IMR-90 (cell line): ENCODE data around the gene IGF2R. TPM values are rescaled to one million over a fixed set of nuclear protein-coding genes. Genes with fewer than 3 reads are reported as not detected.
"Not testable (repeated sequence)": the region's sequence is repeated elsewhere in the genome, so short reads cannot be mapped to it uniquely, and the experiment has no call there.

ENCODE experiments used
- ATAC-seq: fragments of 200-7000 bp; cut with Tn5 transposase; 2 replicates; pipeline ENCODE4 v1.9.1; 2020; ENCODE audit warnings: low read depth, mild to moderate bottlenecking, moderate library complexity
- BruUV-seq: library from RNA; stranded (reverse); fragments of 400-500 nt; replicated peaks from 2 replicates; lab custom pipeline; 2021; lab: Mats Ljungman, UMichigan
- CTCF ChIA-PET: fragments of 300-600 bp; formaldehyde crosslinking; extraction: SDS; loops from one replicate; lab custom pipeline; 2021; ENCODE audit warnings: antibody characterized with exemption; lab: Yijun Ruan, JAX
- POLR2A ChIA-PET: fragments of 300-600 bp; sonication (Branson Sonifier 250); formaldehyde crosslinking; loops from one replicate; lab custom pipeline; 2022; ENCODE audit warnings: antibody characterized with exemption; ENCODE audit not compliant: unreplicated experiment; lab: Charles Lee
- DNase-seq: peaks from one replicate; pipeline ENCODE4 v3.0.0; 2013
- H2AFZ ChIP-seq: replicated peaks from 2 replicates; pipeline ENCODE3; 2013; ENCODE audit warnings: low read length, mild to moderate bottlenecking; ENCODE audit not compliant: poor library complexity
- H2AK5ac ChIP-seq: 2 replicates; pipeline ENCODE4 v1.6.1; 2013; ENCODE audit warnings: low read depth, low read length, inconsistent platforms
- H2AK9ac ChIP-seq: replicated peaks from 2 replicates; pipeline ENCODE3; 2013; ENCODE audit warnings: mild to moderate bottlenecking, low read depth, low read length, moderate library complexity; ENCODE audit not compliant: poor library complexity
- H2BK120ac ChIP-seq: 2 replicates; pipeline ENCODE4 v1.6.1; 2013; ENCODE audit warnings: low read depth, low read length, inconsistent platforms
- H2BK15ac ChIP-seq: 3 replicates; pipeline ENCODE4 v1.6.1; 2013; ENCODE audit warnings: low read depth, low read length, inconsistent platforms
- H2BK20ac ChIP-seq: 2 replicates; pipeline ENCODE4 v1.6.1; 2013; ENCODE audit warnings: low read depth, mild to moderate bottlenecking, inconsistent platforms, low read length, moderate library complexity
- H2BK5ac ChIP-seq: 2 replicates; pipeline ENCODE4 v1.6.1; 2013; ENCODE audit warnings: mild to moderate bottlenecking, low read depth, low read length, inconsistent platforms; ENCODE audit not compliant: poor library complexity, severe bottlenecking
- H3K14ac ChIP-seq: replicated peaks from 2 replicates; pipeline ENCODE4 v1.6.1; 2013; ENCODE audit warnings: low read depth, low read length, inconsistent platforms
- H3K18ac ChIP-seq: 2 replicates; pipeline ENCODE4 v1.6.1; 2013; ENCODE audit warnings: low read depth, low read length, control low read depth
- H3K23ac ChIP-seq: 2 replicates; pipeline ENCODE4 v1.6.1; 2013; ENCODE audit warnings: low read depth, low read length, inconsistent platforms
- H3K27ac ChIP-seq: 2 replicates; pipeline ENCODE4 v1.5.1; 2013; ENCODE audit warnings: mild to moderate bottlenecking, control low read depth, low read length; ENCODE audit not compliant: insufficient read depth
- H3K27me3 ChIP-seq: 2 replicates; pipeline ENCODE4 v1.6.1; 2013; ENCODE audit warnings: low read length; ENCODE audit not compliant: control insufficient read depth, insufficient read depth
- H3K36me3 ChIP-seq: 2 replicates; pipeline ENCODE4 v1.6.1; 2013; ENCODE audit warnings: low read length, mixed read lengths; ENCODE audit not compliant: control insufficient read depth, insufficient read depth
- H3K4ac ChIP-seq: 2 replicates; pipeline ENCODE4 v1.6.1; 2013; ENCODE audit warnings: low read depth, low read length, inconsistent platforms
- H3K4me1 ChIP-seq: 2 replicates; pipeline ENCODE4 v1.6.1; 2013; ENCODE audit warnings: low read length, mixed read lengths; ENCODE audit not compliant: control insufficient read depth, insufficient read depth
- H3K4me2 ChIP-seq: 2 replicates; pipeline ENCODE4 v1.6.1; 2013; ENCODE audit warnings: low read depth, mild to moderate bottlenecking, control low read depth, low read length, moderate library complexity
- H3K4me3 ChIP-seq: 2 replicates; pipeline ENCODE4 v1.5.1; 2013; ENCODE audit warnings: low read depth, mild to moderate bottlenecking, control low read depth, low read length, moderate library complexity; ENCODE audit not compliant: insufficient read depth
- H3K56ac ChIP-seq: 2 replicates; pipeline ENCODE4 v1.6.1; 2013; ENCODE audit warnings: low read length, inconsistent platforms; ENCODE audit not compliant: insufficient read depth; ENCODE audit errors: extremely low read depth
- H3K79me1 ChIP-seq, 2 experiments: 2 replicates each; pipeline ENCODE4 v1.6.1; 2013; ENCODE audit warnings: low read length in 2 of 2, inconsistent platforms in 1 of 2, low read depth in 1 of 2
- H3K9ac ChIP-seq: 2 replicates; pipeline ENCODE4 v1.6.1; 2013; ENCODE audit warnings: low read depth, low read length, control low read depth
- H3K9me1 ChIP-seq: 2 replicates; pipeline ENCODE4 v1.6.1; 2013; ENCODE audit warnings: low read length, inconsistent platforms; ENCODE audit not compliant: insufficient read depth
- H3K9me3 ChIP-seq: 2 replicates; pipeline ENCODE4 v1.6.1; 2013; ENCODE audit warnings: low read length; ENCODE audit not compliant: control insufficient read depth, insufficient read depth
- H4K20me1 ChIP-seq: 2 replicates; pipeline ENCODE4 v1.6.1; 2013; ENCODE audit warnings: low read length, inconsistent platforms; ENCODE audit not compliant: insufficient read depth
- H4K5ac ChIP-seq: 2 replicates; pipeline ENCODE4 v1.6.1; 2013; ENCODE audit warnings: mild to moderate bottlenecking, low read depth, low read length, control low read depth
- H4K8ac ChIP-seq, 2 experiments: 2 replicates each; pipeline ENCODE4 v1.6.1; 2013; ENCODE audit warnings: low read depth in 2 of 2, low read length in 2 of 2, control low read depth in 1 of 2, inconsistent platforms in 1 of 2
- H4K91ac ChIP-seq: 2 replicates; pipeline ENCODE4 v1.6.1; 2013; ENCODE audit warnings: low read depth, low read length, inconsistent platforms; ENCODE audit not compliant: insufficient read depth
- WGBS, 2 experiments: methylation state at CpG; one replicate each; pipeline versions ENCODE4 v1.1.5 to v1.1.7; 2013; ENCODE audit warnings: missing lambda C conversion rate in 2 of 2; ENCODE audit not compliant: insufficient read length in 1 of 2; ENCODE audit errors: extremely low coverage in 2 of 2; 5-methylcytosine and 5-hydroxymethylcytosine counted together
- dilution Hi-C: fragments of 300-500 bp; cut with HindIII; formaldehyde crosslinking; loops from one replicate; pipeline ENCODE4 v1.14.3; 2018; ENCODE audit warnings: low sequenced_read_pairs; ENCODE audit not compliant: unreplicated experiment
- in situ Hi-C: fragments of 300-500 bp; cut with MboI; formaldehyde crosslinking; loops from 3 replicates; pipeline ENCODE4 v1.14.3; 2019; ENCODE audit warnings: low sequenced_read_pairs, inconsistent platforms, mixed read lengths
- intact Hi-C: fragments of 100-400 bp; cut with micrococcal nuclease; formaldehyde crosslinking; loops from 2 replicates; pipeline ENCODE4 v1.10.0; 2022
- polyA plus RNA-seq, 3 experiments: library from polyadenylated mRNA; depleted of rRNA; stranded (reverse); fragments of >200 nt; gene quantifications; 2 replicates each; pipeline ENCODE4 v1.2.3, GENCODE V29; 2012; ENCODE audit warnings: low replicate concordance in 1 of 3
- total RNA-seq: library from RNA; depleted of rRNA; stranded (reverse); fragments of >200 nt; gene quantifications from 2 replicates; pipeline ENCODE4 v1.2.3, GENCODE V29; 2012

Gene IGF2R
- total and polyA plus RNA-seq, 2 of the 4 experiments (the other 2 are of a cell fraction) = 33.2 to 41.4 TPM

GRCh38 chr6:159924150-159924549 is 44.7 kb upstream of the IGF2R start:
- H4K20me1 ChIP-seq, H2BK120ac ChIP-seq, intact Hi-C loops, H3K23ac ChIP-seq, H3K9me1 ChIP-seq, H3K56ac ChIP-seq, BruUV-seq, in situ Hi-C loops, H3K27ac ChIP-seq, H3K4ac ChIP-seq, H2AFZ ChIP-seq, dilution Hi-C loops, ATAC-seq, H4K91ac ChIP-seq, H3K4me2 ChIP-seq, H3K4me1 ChIP-seq, H3K36me3 ChIP-seq, H3K18ac ChIP-seq, H2BK5ac ChIP-seq, H3K27me3 ChIP-seq, H3K9me3 ChIP-seq, H3K9ac ChIP-seq, H4K8ac ChIP-seq, DNase-seq, H2AK5ac ChIP-seq, H2AK9ac ChIP-seq, H4K5ac ChIP-seq, POLR2A ChIA-PET, H3K4me3 ChIP-seq, H3K14ac ChIP-seq, H2BK20ac ChIP-seq, H3K79me1 ChIP-seq, H2BK15ac ChIP-seq, CTCF ChIA-PET: not testable (repeated sequence)
- no CpG with 5 or more reads among the region's 2 CpGs for WGBS, 2 experiments
